GM21390 (cell line): ENCODE measurements around the gene SGCD.

Experiments used
- ATAC-seq: cut with Tn5 transposase; IDR thresholded peaks from one replicate; pipeline ENCODE4 v1.9.1; 2021; ENCODE audit not compliant: unreplicated experiment

The SGCD gene

GRCh38 chr5:156755421-156756087 lies 428.6 kb downstream of the SGCD start:
- no peak for ATAC-seq

- ATAC-seq = no peak
Observed at GRCh38 chr5:156758011-156758791, 431.2 kb downstream of the SGCD start.

- ATAC-seq = no peak
Observed at GRCh38 chr5:156759156-156759555, 432.2 kb downstream of the SGCD start.

GRCh38 chr5:156762771-156763170 lies 435.8 kb downstream of the SGCD start:
- ATAC-seq = no peak

- ATAC-seq = no peak
Observed at GRCh38 chr5:156764176-156764971, 437.4 kb downstream of the SGCD start.

- no peak for ATAC-seq
Observed at GRCh38 chr5:156774273-156774672, 447.3 kb downstream of the SGCD start.

- ATAC-seq = no peak
Observed at GRCh38 chr5:156778139-156778706, 451.3 kb downstream of the SGCD start.

- no peak for ATAC-seq
Observed at GRCh38 chr5:156778752-156779151, 451.8 kb downstream of the SGCD start.

- ATAC-seq = no peak
Observed at GRCh38 chr5:156779436-156779835, 452.5 kb downstream of the SGCD start.

- ATAC-seq = no peak
Observed at GRCh38 chr5:156783092-156783491, 456.1 kb downstream of the SGCD start.

- no peak for ATAC-seq
Observed at GRCh38 chr5:156794687-156795086, 467.7 kb downstream of the SGCD start.

- ATAC-seq = no peak
Observed at GRCh38 chr5:156798201-156798600, 471.2 kb downstream of the SGCD start.

GRCh38 chr5:156799171-156799570 lies 472.2 kb downstream of the SGCD start:
- no peak for ATAC-seq

- ATAC-seq = no peak
Observed at GRCh38 chr5:156800929-156801328, 474.0 kb downstream of the SGCD start.

- ATAC-seq = no peak
Observed at GRCh38 chr5:156802501-156802900, 475.5 kb downstream of the SGCD start.

GRCh38 chr5:156803404-156803803 lies 476.4 kb downstream of the SGCD start:
- no peak for ATAC-seq

GRCh38 chr5:156812959-156813358 lies 486.0 kb downstream of the SGCD start:
- ATAC-seq = no peak

GRCh38 chr5:156815988-156816599 lies 489.1 kb downstream of the SGCD start:
- peak; percentile 75 for ATAC-seq
